Suprapubic skin (tissue), 4 donors: ENCODE data around the gene SLC48A1.

Source experiments
- EP300 ChIP-seq: sonication (generic); formaldehyde crosslinking; IDR thresholded peaks from one replicate; pipeline ENCODE4 v1.6.1; 2017; ENCODE audit warnings: antibody characterized with exemption
- POLR2A ChIP-seq, 2 donors: fragments of 450-650 bp; IDR thresholded peaks; one replicate each; pipeline ENCODE4 v1.6.1; 2017; ENCODE audit warnings: antibody characterized with exemption in 2 of 2, mild to moderate bottlenecking in 2 of 2, moderate library complexity in 2 of 2
- POLR2AphosphoS5 ChIP-seq, 3 donors: sonication (generic); formaldehyde crosslinking; IDR thresholded peaks; one replicate each; pipeline ENCODE4 v1.6.1; 2017; ENCODE audit warnings: antibody characterized with exemption in 3 of 3
- TF ChIP-seq, protein P1 (sequence below), 2 donors: fragments of 200-600 bp in 1 of 2; fragments of 450-650 bp in 1 of 2; sonication (generic) in 1 of 2; IDR thresholded peaks; one replicate each; pipeline ENCODE4 v1.5.1; 2016 to 2019; ENCODE audit warnings: antibody characterized with exemption in 2 of 2, mild to moderate bottlenecking in 1 of 2, moderate library complexity in 1 of 2

- TF ChIP-seq POLR2A (IDR thresholded peaks at IDR 0.05) (no peak), EP300 (no peak), POLR2AphosphoS5 (IDR thresholded peaks at IDR 0.05) (no peak)
- TF ChIP-seq, protein P1, sequence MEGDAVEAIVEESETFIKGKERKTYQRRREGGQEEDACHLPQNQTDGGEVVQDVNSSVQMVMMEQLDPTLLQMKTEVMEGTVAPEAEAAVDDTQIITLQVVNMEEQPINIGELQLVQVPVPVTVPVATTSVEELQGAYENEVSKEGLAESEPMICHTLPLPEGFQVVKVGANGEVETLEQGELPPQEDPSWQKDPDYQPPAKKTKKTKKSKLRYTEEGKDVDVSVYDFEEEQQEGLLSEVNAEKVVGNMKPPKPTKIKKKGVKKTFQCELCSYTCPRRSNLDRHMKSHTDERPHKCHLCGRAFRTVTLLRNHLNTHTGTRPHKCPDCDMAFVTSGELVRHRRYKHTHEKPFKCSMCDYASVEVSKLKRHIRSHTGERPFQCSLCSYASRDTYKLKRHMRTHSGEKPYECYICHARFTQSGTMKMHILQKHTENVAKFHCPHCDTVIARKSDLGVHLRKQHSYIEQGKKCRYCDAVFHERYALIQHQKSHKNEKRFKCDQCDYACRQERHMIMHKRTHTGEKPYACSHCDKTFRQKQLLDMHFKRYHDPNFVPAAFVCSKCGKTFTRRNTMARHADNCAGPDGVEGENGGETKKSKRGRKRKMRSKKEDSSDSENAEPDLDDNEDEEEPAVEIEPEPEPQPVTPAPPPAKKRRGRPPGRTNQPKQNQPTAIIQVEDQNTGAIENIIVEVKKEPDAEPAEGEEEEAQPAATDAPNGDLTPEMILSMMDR (IDR thresholded peaks at IDR 0.05), result no peak
These were observed 22.0 kb upstream of the SLC48A1 start for GRCh38 chr12:47750916-47751470.
